ENCODE measurements around the gene TSPAN18.

DNA sequence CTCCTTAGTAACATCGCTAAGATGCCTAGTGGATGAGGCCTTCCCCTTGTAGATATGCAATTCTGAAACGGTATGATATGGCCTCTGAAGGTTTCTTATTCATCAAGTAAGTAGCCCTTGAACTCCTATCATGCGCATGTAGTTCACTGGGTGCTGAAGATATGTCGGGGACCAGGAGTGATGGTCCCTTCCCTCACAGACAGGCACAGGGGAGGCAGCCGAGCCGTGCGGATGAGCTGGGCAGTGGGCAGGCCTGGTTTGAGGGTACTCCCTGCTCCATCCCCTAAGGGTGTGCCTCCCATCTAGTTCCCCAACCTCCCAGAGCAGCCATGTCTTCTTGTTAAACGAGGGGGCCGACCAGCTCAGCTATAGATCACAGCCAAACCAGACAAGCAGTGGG lies 183.8 kb downstream of the TSPAN18 start:
- no peak for TF ChIP-seq KLF16 (tag by site-specific recombination; IDR thresholded peaks at IDR 0.05)
- no peak for TF ChIP-seq CTCF (tag by site-specific recombination; IDR thresholded peaks at IDR 0.05)
- no peak for TF ChIP-seq SP7 (tag by site-specific recombination; IDR thresholded peaks at IDR 0.05)
- TF ChIP-seq BCL11B (tag by site-specific recombination; IDR thresholded peaks at IDR 0.05; ENCODE audit: low read depth): no peak
- TF ChIP-seq SCRT2 (tag by site-specific recombination; IDR thresholded peaks at IDR 0.05): no peak
- TF ChIP-seq KLF9 (tag by site-specific recombination; IDR thresholded peaks at IDR 0.05; ENCODE audit: low read depth): no peak
- TF ChIP-seq, protein P1, sequence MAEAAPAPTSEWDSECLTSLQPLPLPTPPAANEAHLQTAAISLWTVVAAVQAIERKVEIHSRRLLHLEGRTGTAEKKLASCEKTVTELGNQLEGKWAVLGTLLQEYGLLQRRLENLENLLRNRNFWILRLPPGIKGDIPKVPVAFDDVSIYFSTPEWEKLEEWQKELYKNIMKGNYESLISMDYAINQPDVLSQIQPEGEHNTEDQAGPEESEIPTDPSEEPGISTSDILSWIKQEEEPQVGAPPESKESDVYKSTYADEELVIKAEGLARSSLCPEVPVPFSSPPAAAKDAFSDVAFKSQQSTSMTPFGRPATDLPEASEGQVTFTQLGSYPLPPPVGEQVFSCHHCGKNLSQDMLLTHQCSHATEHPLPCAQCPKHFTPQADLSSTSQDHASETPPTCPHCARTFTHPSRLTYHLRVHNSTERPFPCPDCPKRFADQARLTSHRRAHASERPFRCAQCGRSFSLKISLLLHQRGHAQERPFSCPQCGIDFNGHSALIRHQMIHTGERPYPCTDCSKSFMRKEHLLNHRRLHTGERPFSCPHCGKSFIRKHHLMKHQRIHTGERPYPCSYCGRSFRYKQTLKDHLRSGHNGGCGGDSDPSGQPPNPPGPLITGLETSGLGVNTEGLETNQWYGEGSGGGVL (tag by site-specific recombination; IDR thresholded peaks at IDR 0.05): no peak
- no peak for TF ChIP-seq SCRT1 (tag by site-specific recombination; IDR thresholded peaks at IDR 0.05; ENCODE audit: borderline replicate concordance)
- no peak for TF ChIP-seq YY1 (tag by site-specific recombination; IDR thresholded peaks at IDR 0.05)
- no peak for TF ChIP-seq MZF1 (tag by site-specific recombination; IDR thresholded peaks at IDR 0.05; ENCODE audit: borderline replicate concordance)
- TF ChIP-seq ZBTB21 (tag by site-specific recombination; IDR thresholded peaks at IDR 0.05): no peak
- no peak for TF ChIP-seq ZNF549 (tag by site-specific recombination; IDR thresholded peaks at IDR 0.05)
- TF ChIP-seq, protein P2, sequence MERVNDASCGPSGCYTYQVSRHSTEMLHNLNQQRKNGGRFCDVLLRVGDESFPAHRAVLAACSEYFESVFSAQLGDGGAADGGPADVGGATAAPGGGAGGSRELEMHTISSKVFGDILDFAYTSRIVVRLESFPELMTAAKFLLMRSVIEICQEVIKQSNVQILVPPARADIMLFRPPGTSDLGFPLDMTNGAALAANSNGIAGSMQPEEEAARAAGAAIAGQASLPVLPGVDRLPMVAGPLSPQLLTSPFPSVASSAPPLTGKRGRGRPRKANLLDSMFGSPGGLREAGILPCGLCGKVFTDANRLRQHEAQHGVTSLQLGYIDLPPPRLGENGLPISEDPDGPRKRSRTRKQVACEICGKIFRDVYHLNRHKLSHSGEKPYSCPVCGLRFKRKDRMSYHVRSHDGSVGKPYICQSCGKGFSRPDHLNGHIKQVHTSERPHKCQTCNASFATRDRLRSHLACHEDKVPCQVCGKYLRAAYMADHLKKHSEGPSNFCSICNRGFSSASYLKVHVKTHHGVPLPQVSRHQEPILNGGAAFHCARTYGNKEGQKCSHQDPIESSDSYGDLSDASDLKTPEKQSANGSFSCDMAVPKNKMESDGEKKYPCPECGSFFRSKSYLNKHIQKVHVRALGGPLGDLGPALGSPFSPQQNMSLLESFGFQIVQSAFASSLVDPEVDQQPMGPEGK (tag by site-specific recombination; IDR thresholded peaks at IDR 0.05): no peak
- TF ChIP-seq ZNF37A (tag by site-specific recombination; IDR thresholded peaks at IDR 0.05): no peak
